PFSK-1 (cell line): ENCODE measurements around the gene TPPP3.

Source experiments
- FOXP2 ChIP-seq: optimal IDR thresholded peaks from 2 replicates; pipeline ENCODE3; 2011; ENCODE audit warnings: borderline replicate concordance, control low read depth, inconsistent platforms; ENCODE audit not compliant: insufficient read depth; ENCODE audit errors: extremely low read length, extremely low read depth
- POLR2AphosphoS5 ChIP-seq: IDR thresholded peaks from 2 replicates; pipeline ENCODE4 v1.6.1; 2012; ENCODE audit warnings: low read depth, mild to moderate bottlenecking, control low read depth, low read length, moderate library complexity
- SIN3A ChIP-seq: IDR thresholded peaks from 2 replicates; pipeline ENCODE4 v1.6.1; 2012; ENCODE audit warnings: mild to moderate bottlenecking, low read length, moderate library complexity, borderline replicate concordance; ENCODE audit not compliant: insufficient read depth
- TAF1 ChIP-seq: IDR thresholded peaks from 2 replicates; pipeline ENCODE4 v1.6.1; 2012; ENCODE audit warnings: low read length, control low read depth, borderline replicate concordance; ENCODE audit not compliant: insufficient read depth
- TF ChIP-seq, protein P1 (sequence below), 2 experiments: IDR thresholded peaks; 2 replicates each; pipeline versions ENCODE4 v1.6.1 to v1.8.0; 2011 to 2012; ENCODE audit warnings: low read depth in 2 of 2, low read length in 2 of 2, control low read depth in 1 of 2, inconsistent platforms in 1 of 2, mild to moderate bottlenecking in 1 of 2, moderate library complexity in 1 of 2; ENCODE audit not compliant: insufficient read depth in 1 of 2

TPPP3 gene

DNA sequence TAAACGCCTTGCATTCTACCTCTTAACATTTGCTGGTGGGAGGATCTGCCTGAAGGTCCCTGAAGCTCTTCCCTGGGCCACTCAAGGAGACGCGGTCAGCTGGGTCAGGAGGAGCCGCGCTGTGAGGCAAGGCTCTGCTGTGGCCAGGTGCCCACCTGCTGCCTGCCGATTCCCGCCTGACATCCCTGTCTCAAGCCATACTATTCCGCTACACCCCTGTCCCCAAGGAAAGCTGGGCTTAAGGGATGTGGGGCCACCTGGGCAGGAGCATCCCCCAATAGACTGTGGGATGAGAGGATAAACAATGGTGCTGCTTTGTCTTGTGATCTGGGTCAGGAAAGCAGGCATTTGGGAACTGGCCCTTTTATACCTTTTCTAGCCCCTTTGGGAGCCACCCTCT, 5.1 kb downstream of the TPPP3 start:
- TF ChIP-seq TAF1 (no peak), FOXP2 (no peak), SIN3A (no peak), POLR2AphosphoS5 (no peak)
- TF ChIP-seq, protein P1, sequence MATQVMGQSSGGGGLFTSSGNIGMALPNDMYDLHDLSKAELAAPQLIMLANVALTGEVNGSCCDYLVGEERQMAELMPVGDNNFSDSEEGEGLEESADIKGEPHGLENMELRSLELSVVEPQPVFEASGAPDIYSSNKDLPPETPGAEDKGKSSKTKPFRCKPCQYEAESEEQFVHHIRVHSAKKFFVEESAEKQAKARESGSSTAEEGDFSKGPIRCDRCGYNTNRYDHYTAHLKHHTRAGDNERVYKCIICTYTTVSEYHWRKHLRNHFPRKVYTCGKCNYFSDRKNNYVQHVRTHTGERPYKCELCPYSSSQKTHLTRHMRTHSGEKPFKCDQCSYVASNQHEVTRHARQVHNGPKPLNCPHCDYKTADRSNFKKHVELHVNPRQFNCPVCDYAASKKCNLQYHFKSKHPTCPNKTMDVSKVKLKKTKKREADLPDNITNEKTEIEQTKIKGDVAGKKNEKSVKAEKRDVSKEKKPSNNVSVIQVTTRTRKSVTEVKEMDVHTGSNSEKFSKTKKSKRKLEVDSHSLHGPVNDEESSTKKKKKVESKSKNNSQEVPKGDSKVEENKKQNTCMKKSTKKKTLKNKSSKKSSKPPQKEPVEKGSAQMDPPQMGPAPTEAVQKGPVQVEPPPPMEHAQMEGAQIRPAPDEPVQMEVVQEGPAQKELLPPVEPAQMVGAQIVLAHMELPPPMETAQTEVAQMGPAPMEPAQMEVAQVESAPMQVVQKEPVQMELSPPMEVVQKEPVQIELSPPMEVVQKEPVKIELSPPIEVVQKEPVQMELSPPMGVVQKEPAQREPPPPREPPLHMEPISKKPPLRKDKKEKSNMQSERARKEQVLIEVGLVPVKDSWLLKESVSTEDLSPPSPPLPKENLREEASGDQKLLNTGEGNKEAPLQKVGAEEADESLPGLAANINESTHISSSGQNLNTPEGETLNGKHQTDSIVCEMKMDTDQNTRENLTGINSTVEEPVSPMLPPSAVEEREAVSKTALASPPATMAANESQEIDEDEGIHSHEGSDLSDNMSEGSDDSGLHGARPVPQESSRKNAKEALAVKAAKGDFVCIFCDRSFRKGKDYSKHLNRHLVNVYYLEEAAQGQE (IDR thresholded peaks at IDR 0.05; ENCODE audit: insufficient read depth in 1 of 2, low read depth in 2 of 2, low read length in 2 of 2): no peak

- no peak for TF ChIP-seq POLR2AphosphoS5
- no peak for TF ChIP-seq TAF1
These were observed 5.7 kb downstream of the TPPP3 start for GRCh38 chr16:67387479-67388079.

DNA sequence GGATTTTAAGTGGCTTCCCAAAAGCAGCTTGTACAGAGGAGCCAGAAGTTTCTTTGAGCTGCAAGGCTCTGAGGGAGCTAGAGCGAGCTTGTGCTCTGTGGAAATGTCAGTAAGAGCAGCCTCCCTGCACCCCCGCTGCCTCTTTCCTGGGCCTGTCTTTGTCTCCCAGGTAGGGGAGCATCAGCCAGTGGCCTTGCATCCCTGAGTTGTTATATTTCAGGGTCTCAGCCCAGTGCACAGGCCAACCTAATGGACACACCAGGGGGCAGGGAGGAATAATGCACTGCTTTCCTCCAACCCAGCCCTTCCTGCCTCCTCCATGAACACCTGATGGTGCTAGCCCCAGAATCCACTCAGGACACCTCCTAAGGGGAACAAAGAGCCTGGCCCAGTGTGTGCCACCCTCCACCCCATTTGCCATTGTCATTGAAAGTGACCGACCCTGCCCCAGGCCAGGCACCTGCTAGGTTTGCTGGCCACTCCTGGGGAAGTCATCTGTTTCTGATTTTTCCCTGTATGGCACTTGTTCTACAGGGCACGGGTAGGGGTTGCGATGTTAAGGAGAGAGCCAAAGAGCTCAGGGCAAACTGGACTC, 6.3 kb downstream of the TPPP3 start:
- no peak for TF ChIP-seq FOXP2
- TF ChIP-seq SIN3A: no peak
- TF ChIP-seq POLR2AphosphoS5: no peak
- TF ChIP-seq, protein P1 (IDR thresholded peaks at IDR 0.05; ENCODE audit: insufficient read depth in 1 of 2, low read depth in 2 of 2, low read length in 2 of 2): no peak
- TF ChIP-seq TAF1: no peak

DNA sequence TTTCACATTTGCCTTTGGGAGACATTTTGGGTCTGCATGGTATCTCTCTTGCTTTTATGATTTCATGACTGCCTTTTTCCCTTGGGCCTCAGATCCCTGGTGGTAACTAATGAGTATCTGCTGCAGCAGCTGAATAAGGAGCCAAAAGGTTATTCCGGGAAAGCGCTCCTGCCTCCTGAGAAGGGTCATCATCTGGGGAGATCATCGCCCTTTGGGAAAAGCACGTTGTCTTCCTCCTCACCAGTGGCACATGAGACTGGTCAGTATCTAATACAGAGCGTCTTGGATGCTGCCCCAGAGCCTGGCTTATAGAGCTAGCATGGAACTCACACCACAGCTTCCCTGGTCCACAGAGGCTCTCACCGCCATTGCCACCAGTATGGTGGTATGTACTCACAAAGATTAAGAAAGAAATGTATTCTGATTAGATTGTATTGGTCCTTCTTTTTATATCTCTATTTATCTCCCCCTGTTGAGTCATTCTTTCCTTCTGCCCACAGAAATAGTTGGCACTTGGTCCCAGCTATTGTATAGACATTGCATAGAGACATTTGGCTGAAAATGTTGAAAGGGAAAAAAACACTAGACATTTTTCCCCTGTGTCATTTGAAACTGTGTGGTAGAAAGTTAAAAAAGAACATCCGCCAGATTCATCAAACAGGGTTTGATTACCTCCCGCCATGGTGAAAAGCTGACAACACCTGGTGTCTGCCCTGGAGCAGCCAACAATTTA, 8.4 kb downstream of the TPPP3 start:
- no peak for TF ChIP-seq POLR2AphosphoS5
- no peak for TF ChIP-seq FOXP2

DNA sequence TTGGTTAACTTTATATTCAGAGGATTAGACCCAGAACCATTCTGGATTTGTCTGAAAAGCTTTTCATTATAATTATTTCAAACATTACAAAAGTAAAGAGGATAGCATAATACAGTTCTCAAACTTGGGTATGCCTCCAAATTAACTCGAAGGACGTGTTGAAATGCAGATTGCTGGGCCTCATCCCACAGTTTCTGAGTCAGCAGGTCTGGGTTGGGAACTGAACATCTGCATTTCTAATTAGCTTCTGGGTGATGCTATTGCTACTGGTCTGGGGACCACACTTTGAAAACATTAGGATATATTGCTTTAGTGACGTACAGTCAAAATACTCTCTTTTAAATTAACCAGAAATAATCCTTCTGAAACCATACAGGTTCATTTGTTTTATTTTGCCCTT, 10.0 kb downstream of the TPPP3 start:
- no peak for TF ChIP-seq TAF1
- TF ChIP-seq POLR2AphosphoS5: no peak
- TF ChIP-seq, protein P1 (IDR thresholded peaks at IDR 0.05; ENCODE audit: insufficient read depth in 1 of 2, low read depth in 2 of 2, low read length in 2 of 2): no peak
- no peak for TF ChIP-seq SIN3A
- no peak for TF ChIP-seq FOXP2

GRCh38 chr16:67378642-67379041, 14.7 kb downstream of the TPPP3 start:
- no peak for TF ChIP-seq POLR2AphosphoS5
- TF ChIP-seq SIN3A: no peak
- no peak for TF ChIP-seq FOXP2
- no peak for TF ChIP-seq TAF1
- TF ChIP-seq, protein P1 (IDR thresholded peaks at IDR 0.05; ENCODE audit: insufficient read depth in 1 of 2, low read depth in 2 of 2, low read length in 2 of 2): no peak
